Esophagus muscularis mucosa (tissue), 4 donors: Measurements from ENCODE around the gene CNOT1.

Experiments used
- CTCF ChIP-seq, 3 experiments: fragments of 200-600 bp in 2 of 3; fragments of 450-650 bp in 1 of 3; sonication (generic) in 2 of 3; IDR thresholded peaks; one replicate each; pipeline ENCODE4 v1.5.1; 2017 to 2019; ENCODE audit warnings: antibody characterized with exemption in 3 of 3, mild to moderate bottlenecking in 2 of 3, moderate library complexity in 1 of 3
- EP300 ChIP-seq: sonication (generic); formaldehyde crosslinking; IDR thresholded peaks from one replicate; pipeline ENCODE4 v1.6.1; 2017; ENCODE audit warnings: antibody characterized with exemption
- POLR2A ChIP-seq: fragments of 450-650 bp; IDR thresholded peaks from one replicate; pipeline ENCODE4 v1.6.1; 2017; ENCODE audit warnings: antibody characterized with exemption, moderate library complexity, mild to moderate bottlenecking, low read depth
- POLR2AphosphoS5 ChIP-seq, 2 donors: sonication (generic); formaldehyde crosslinking; IDR thresholded peaks; one replicate each; pipeline ENCODE4 v1.6.1; 2017; ENCODE audit warnings: antibody characterized with exemption in 2 of 2

GRCh38 chr16:58588406-58588805 is 41.2 kb downstream of the CNOT1 start:
- TF ChIP-seq CTCF (IDR thresholded peaks at IDR 0.05) (no peak), POLR2AphosphoS5 (IDR thresholded peaks at IDR 0.05) (no peak), POLR2A (no peak), EP300 (no peak)
